Body of pancreas (tissue), 4 donors: ENCODE data around the gene BZW2.

ENCODE experiments used
- POLR2A ChIP-seq, 3 donors: fragments of 450-650 bp; IDR thresholded peaks; one replicate each; pipeline ENCODE4 v1.6.1; 2016; ENCODE audit warnings: antibody characterized with exemption in 3 of 3, mild to moderate bottlenecking in 2 of 3
- TF ChIP-seq, protein P1 (sequence below), 7 experiments: fragments of 450-650 bp in 4 of 7; fragments of 200-600 bp in 3 of 7; sonication (generic) in 3 of 7; IDR thresholded peaks; one replicate each; pipeline ENCODE4 v1.5.1; 2016 to 2019; ENCODE audit warnings: antibody characterized with exemption in 7 of 7

DNA sequence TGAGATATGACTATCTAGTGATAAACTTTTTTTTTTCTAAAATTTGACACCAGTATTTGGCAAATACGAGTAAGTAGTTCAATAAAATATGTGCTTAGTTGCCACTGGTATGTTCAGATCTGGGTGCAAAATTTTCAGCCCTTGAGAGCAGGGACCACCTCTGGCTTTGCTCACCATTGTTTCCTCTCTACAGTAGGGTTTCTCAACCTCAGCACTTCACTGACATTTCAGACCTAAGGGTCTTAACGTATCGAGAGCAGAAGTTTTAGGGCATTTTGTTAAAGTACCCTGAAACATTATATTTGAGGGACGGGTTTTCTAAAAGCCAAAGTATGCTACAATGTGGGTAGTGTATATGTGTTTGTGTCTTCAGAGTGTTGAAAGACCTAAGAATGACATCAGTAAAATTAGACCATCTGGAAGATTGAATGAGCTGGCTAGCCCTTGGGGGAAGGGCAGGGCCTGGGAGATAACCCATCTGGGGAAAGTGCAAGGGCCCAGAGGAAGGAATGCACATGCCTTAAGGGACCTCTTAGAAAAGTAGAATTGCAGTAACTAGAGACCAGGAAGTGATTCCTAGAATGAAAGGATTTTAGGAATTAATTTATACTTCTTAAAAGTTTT lies 11.8 kb downstream of the BZW2 start:
- TF ChIP-seq, protein P1, sequence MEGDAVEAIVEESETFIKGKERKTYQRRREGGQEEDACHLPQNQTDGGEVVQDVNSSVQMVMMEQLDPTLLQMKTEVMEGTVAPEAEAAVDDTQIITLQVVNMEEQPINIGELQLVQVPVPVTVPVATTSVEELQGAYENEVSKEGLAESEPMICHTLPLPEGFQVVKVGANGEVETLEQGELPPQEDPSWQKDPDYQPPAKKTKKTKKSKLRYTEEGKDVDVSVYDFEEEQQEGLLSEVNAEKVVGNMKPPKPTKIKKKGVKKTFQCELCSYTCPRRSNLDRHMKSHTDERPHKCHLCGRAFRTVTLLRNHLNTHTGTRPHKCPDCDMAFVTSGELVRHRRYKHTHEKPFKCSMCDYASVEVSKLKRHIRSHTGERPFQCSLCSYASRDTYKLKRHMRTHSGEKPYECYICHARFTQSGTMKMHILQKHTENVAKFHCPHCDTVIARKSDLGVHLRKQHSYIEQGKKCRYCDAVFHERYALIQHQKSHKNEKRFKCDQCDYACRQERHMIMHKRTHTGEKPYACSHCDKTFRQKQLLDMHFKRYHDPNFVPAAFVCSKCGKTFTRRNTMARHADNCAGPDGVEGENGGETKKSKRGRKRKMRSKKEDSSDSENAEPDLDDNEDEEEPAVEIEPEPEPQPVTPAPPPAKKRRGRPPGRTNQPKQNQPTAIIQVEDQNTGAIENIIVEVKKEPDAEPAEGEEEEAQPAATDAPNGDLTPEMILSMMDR (IDR thresholded peaks at IDR 0.05) = peak in 3 of 7 experiments; percentile 14 to 20 (median 19)
- TF ChIP-seq POLR2A (IDR thresholded peaks at IDR 0.05) = no peak
